Activated CD8-positive, alpha-beta T cell treated with anti-CD3 and anti-CD28 coated beads for 36 hours (primary cell): ENCODE measurements around the gene PPP4R4. TPM values are rescaled to one million over a fixed set of nuclear protein-coding genes. Genes with fewer than 3 reads are reported as not detected.

ENCODE experiments used
- ATAC-seq: fragments of 200-7000 bp; cut with Tn5 transposase; one replicate; pipeline ENCODE4 v1.10.0; 2021; ENCODE audit warnings: mild to moderate bottlenecking, moderate library complexity
- CTCF ChIA-PET: fragments of 350-600 bp; sonication (Branson Sonifier 250); formaldehyde crosslinking; loops from one replicate; lab custom pipeline; 2021; ENCODE audit warnings: antibody characterized with exemption; lab: Charles Lee
- POLR2A ChIA-PET: fragments of 350-600 bp; sonication (Branson Sonifier 250); formaldehyde crosslinking; loops from one replicate; lab custom pipeline; 2021; ENCODE audit warnings: antibody characterized with exemption; lab: Charles Lee
- DNase-seq: peaks from one replicate; pipeline ENCODE4 v3.0.0-alpha.2; 2020
- H3K27ac Mint-ChIP-seq: one replicate; pipeline ENCODE4 v1.8.0; 2021; ENCODE audit warnings: mild to moderate bottlenecking, mixed read lengths
- H3K27me3 Mint-ChIP-seq: one replicate; pipeline ENCODE4 v1.8.0; 2021; ENCODE audit warnings: mixed read lengths
- H3K36me3 Mint-ChIP-seq: one replicate; pipeline ENCODE4 v1.8.0; 2021; ENCODE audit warnings: low read depth, mixed read lengths
- H3K4me1 Mint-ChIP-seq: one replicate; pipeline ENCODE4 v1.8.0; 2021; ENCODE audit warnings: low read depth, mixed read lengths
- H3K4me3 Mint-ChIP-seq: one replicate; pipeline ENCODE4 v1.8.0; 2021; ENCODE audit warnings: mild to moderate bottlenecking, moderate library complexity, mixed read lengths
- H3K9me3 Mint-ChIP-seq: one replicate; pipeline ENCODE4 v1.8.0; 2021; ENCODE audit warnings: mixed read lengths
- CTCF ChIP-seq: fragments of 200-600 bp; IDR thresholded peaks from one replicate; pipeline ENCODE4 v1.8.0; 2022; ENCODE audit warnings: antibody characterized with exemption, mild to moderate bottlenecking
- intact Hi-C: fragments of 100-400 bp; cut with micrococcal nuclease; formaldehyde crosslinking; loops from one replicate; pipeline ENCODE4 v1.10.0; 2022
- total RNA-seq, 2 experiments: library from RNA; stranded (reverse); gene quantifications; one replicate each; pipeline ENCODE4 v1.2.3, GENCODE V29; 2021

PPP4R4 gene
- total RNA-seq, 2 experiments from 2014 or later, result 0.63 to 1.2 TPM

- ATAC-seq (no peak), DNase-seq (no peak)
- CTCF ChIA-PET, result no interaction called here
- no peaks in the 10 kb centered on the region for H3K4me1 Mint-ChIP-seq
- H3K4me3 Mint-ChIP-seq, result no peak overlapping the region
- POLR2A ChIA-PET, result no interaction called here
- H3K9me3 Mint-ChIP-seq, result peaks cover 3% of the 10 kb centered on the region
- no peaks in the 10 kb centered on the region for H3K36me3 Mint-ChIP-seq
- TF ChIP-seq CTCF, result no peak
- intact Hi-C loops, result no loop called here
- H3K27ac Mint-ChIP-seq, result no peak overlapping the region
- peaks cover 10% of the 10 kb centered on the region for H3K27me3 Mint-ChIP-seq
Measured at GRCh38 chr14:94291906-94292525, 117.9 kb downstream of the PPP4R4 start.

GRCh38 chr14:94292526-94292871 lies 118.4 kb downstream of the PPP4R4 start:
- ATAC-seq (no peak), DNase-seq (no peak)
- Mint-ChIP-seq H3K36me3 (no peaks in the 10 kb centered on the region), H3K9me3 (peaks cover 3% of the 10 kb centered on the region), H3K4me1 (no peaks in the 10 kb centered on the region), H3K4me3 (no peak overlapping the region), H3K27ac (no peak overlapping the region), H3K27me3 (peaks cover 8% of the 10 kb centered on the region)
- ChIA-PET CTCF (no interaction called here), POLR2A (no interaction called here)
- TF ChIP-seq CTCF, result no peak
- intact Hi-C loops, result no loop called here

DNA sequence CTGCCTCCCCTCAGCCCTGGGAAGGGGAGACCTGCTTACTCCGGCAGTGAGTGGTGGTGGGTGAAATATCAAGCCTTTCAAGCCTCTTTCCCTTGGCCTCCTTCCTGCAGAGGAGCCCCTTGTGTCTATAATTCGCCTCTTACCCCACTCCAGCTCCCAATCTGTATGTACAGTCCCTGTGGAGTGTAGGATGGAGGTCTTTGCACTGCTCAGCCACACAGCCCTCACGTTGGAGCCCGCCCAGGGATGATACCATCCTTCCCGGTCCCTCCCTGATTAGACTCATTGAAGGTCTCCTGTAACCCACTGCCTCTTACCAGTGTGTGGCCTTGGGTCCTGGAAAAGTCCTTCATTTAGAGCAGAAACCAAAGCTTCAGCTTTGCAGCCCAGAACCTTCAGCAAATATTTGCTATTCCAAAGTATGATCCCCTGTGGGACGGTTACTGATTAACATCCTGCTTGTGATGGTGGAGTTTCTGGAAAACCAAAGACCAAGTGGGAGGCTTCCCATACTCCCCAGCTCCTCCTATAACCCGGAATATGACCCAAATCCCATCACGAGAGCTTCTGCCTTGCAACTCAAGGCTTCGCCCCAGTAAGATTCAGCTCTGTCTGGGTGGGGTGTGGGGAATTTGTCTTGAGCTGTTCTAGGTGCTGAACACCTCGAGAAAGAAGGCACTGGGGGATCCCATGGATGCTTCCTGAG lies 118.9 kb downstream of the PPP4R4 start, which contains the start of gene SERPINA10:
TSS of gene SERPINA10 (minus strand) at position 397 of the 706 bp plus-strand sequence. CDS start 2,675 bp downstream, outside the sequence.
- H3K9me3 Mint-ChIP-seq, result peaks cover 3% of the 10 kb centered on the region
- H3K4me3 Mint-ChIP-seq, result no peak within 1 kb of the TSS
- H3K27me3 Mint-ChIP-seq, result peaks cover 5% of the 10 kb centered on the region
- H3K27ac Mint-ChIP-seq, result no peak within 1 kb of the TSS
- DNase-seq (no peak), ATAC-seq (no peak)
- POLR2A ChIA-PET, result interaction anchor here (1.3 kb wide), 1 partner anchor 12 kb away, joined by 3 read pairs; no protein-coding TSS in a partner anchor
- H3K4me1 Mint-ChIP-seq, result no peaks in the 10 kb centered on the region
- CTCF ChIA-PET, result no interaction called here
- no peaks in the 10 kb centered on the region for H3K36me3 Mint-ChIP-seq
- TF ChIP-seq CTCF, result no peak
- intact Hi-C loops, result no loop called here

- ChIA-PET CTCF (no interaction called here), POLR2A (interaction anchor here (1.3 kb wide), 1 partner anchor 12 kb away, joined by 3 read pairs; no protein-coding TSS in a partner anchor)
- TF ChIP-seq CTCF, result no peak
- no peak overlapping the region for H3K4me3 Mint-ChIP-seq
- ATAC-seq (no peak), DNase-seq (no peak)
- H3K4me1 Mint-ChIP-seq, result no peaks in the 10 kb centered on the region
- H3K27me3 Mint-ChIP-seq, result peaks cover 5% of the 10 kb centered on the region
- no peaks in the 10 kb centered on the region for H3K36me3 Mint-ChIP-seq
- H3K27ac Mint-ChIP-seq, result no peak overlapping the region
- intact Hi-C loops, result no loop called here
- H3K9me3 Mint-ChIP-seq, result peaks cover 3% of the 10 kb centered on the region
Measured at GRCh38 chr14:94293578-94293924, 119.4 kb downstream of the PPP4R4 start.
